ENCODE measurements around the gene FKRP.
A peak's percentile ranks its signal among the peaks of the same experiment; 100 is the strongest.

The FKRP gene

DNA sequence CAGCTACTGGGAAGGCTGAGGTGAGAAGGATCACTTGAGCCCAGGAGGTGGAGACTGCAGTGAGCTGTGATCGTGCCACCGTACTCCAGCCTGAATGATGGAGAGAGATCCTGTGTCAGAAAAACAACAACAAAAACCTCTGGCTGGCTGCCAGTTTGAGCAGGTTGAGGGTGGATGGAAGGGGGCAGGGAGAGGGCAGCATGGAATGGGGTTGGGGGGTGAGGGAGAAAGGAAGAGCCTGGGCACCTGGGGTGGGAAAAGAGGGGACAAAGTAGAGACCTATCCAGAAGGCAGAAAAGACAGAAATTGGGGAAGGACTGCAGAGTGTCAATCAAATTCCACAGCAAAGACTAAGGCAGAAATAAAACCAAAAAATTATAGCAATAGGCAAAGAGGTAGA is 37.8 kb downstream of the FKRP start:
- H3K4me3 ChIP-seq (ENCODE audit: low read depth, low read length) = peak overlapping the region; percentile 90
- TF ChIP-seq, protein P1, sequence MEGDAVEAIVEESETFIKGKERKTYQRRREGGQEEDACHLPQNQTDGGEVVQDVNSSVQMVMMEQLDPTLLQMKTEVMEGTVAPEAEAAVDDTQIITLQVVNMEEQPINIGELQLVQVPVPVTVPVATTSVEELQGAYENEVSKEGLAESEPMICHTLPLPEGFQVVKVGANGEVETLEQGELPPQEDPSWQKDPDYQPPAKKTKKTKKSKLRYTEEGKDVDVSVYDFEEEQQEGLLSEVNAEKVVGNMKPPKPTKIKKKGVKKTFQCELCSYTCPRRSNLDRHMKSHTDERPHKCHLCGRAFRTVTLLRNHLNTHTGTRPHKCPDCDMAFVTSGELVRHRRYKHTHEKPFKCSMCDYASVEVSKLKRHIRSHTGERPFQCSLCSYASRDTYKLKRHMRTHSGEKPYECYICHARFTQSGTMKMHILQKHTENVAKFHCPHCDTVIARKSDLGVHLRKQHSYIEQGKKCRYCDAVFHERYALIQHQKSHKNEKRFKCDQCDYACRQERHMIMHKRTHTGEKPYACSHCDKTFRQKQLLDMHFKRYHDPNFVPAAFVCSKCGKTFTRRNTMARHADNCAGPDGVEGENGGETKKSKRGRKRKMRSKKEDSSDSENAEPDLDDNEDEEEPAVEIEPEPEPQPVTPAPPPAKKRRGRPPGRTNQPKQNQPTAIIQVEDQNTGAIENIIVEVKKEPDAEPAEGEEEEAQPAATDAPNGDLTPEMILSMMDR (IDR thresholded peaks at IDR 0.05; ENCODE audit: borderline replicate concordance, insufficient read depth, low read depth, low read length) = no peak

DNA sequence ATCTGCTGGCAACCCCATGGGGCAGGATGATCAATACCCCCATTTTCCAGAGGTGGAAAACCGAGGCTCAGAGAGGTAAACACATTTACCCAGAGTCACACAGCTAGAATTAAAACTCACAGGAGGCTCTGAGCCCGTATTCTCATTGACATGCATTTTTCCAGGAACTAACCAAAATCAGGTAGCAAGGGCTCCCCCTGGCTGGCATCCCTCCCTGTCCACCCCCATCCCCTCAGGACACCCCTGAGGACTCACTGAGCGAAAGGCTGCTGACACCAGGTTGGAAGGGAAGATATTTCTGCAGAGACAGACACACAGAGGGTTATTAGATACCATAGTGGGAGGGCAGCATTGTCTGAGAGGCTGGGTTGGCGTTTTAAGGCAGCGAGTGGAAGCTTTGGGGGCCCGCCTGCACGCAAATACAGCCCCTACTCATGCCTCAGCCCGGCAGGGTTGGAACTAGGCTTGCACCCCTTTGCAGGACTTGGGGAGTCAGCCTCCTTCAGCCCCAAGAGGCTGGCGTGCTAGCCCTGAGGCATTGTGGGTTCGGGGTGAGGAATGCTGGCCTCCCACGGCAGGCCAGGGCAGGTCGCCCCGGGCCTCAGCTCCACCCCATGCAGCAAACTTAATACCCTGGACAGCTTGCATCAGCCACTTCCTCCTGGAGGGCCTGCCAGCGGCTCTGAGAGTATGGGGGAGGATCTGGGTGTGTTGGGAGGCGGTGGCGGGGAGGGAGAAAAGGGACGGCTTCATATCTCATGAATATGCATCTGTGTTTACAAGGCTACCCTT is 38.6 kb downstream of the FKRP start:
- H3K4me3 ChIP-seq (ENCODE audit: low read depth, low read length) = peak overlapping the region; percentile 90
- TF ChIP-seq, protein P1 (IDR thresholded peaks at IDR 0.05; ENCODE audit: borderline replicate concordance, insufficient read depth, low read depth, low read length) = no peak

DNA sequence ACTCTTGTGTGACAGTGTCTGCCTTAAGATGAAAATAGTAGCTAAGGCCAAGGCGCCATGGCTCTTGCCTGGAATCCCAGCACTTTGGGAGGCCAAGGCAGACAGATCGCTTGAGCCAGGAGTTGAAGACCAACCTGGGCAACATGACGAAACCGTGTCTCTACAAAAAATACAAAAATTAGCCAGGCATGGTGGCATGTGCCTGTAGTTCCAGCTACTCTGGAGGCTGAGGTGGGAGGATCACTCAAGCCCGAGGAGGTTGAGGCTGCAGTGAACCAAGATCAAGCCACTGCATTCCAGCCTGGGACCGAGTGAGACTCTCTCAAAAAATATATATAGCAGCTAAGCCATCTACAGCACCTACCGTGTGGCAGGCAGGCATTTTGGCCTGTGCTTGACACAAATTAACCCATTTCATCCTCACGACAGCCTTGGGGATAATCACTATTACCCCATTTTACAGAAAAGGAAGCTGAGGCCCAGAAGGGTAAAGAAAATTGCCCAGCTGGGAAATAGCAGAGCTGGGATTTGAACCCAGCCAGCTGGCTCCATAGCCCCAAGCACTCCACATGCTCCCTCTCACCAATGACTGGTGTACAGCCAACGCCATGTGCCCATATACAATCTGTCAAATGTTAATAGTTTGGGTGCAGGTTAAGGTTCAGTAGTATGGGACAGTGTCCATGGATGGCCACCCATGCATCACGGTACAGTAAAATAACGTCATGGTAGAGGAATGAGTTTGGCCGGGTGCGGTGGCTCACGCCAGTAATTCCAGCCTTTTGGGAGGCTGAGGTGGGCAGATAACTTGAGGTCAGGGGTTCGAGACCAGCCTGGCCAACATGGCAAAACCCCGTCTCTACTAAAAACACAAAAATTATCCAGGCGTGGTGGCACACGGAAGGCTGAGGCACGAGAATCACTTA is 39.5 kb downstream of the FKRP start:
- H3K4me3 ChIP-seq (ENCODE audit: low read depth, low read length) = peak overlapping the region; percentile 90
- TF ChIP-seq, protein P1 (IDR thresholded peaks at IDR 0.05; ENCODE audit: borderline replicate concordance, insufficient read depth, low read depth, low read length) = no peak

DNA sequence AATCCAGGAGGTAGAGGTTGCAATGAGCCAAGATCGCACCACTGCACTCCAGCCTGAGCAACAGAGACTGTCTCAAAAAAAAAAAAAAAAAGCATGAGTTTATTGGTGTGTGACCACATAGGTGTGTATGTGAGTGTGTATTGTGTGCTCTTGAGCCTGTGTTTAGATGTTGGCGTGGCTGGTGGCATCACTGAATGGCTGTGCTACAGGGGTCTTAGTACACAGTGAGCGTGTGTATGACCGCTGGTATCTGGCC is 40.1 kb downstream of the FKRP start:
- peak overlapping the region; percentile 90 for H3K4me3 ChIP-seq (ENCODE audit: low read depth, low read length)
- TF ChIP-seq, protein P1 (IDR thresholded peaks at IDR 0.05; ENCODE audit: borderline replicate concordance, insufficient read depth, low read depth, low read length) = no peak

DNA sequence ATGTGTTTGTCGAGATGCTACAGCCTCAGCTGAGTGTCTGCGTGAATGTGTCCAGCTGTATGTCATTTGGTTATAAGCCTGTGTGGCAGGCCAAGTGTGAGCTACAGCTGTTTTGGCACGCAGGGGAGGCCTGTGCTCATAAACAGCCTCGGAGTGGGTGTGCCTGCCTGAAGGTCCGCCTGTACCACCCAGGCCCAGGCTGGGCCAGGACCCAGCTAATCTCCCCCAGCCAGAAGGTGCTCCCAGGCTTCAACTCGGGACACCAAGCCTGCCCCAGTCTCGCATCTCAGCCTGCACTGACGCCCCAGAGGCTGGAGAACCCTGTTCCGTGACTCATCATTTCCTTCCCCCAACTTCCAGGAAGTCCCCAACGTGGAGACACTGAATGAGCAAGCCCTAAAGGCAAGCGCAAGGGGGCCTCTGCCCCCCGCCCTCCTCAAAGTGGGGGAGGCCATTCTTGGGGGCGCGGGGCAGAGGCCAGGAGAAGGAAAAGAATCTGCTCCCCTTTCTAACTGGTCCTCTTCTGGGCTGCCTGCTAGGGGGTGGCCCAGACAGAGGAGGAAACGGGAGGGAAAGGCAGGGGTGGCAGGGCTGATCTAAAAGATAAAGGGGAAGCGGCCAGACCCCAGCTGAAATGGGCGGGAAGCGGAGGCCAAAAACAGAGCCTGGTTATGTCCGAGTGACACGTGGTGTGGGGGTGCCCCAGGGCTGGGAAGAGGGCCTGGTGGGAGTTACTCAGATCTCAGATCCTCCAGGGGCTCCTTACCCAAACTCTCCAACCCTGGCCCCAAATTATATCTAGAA is 40.6 kb downstream of the FKRP start:
- peak overlapping the region; percentile 90 for H3K4me3 ChIP-seq (ENCODE audit: low read depth, low read length)
- TF ChIP-seq, protein P1 (IDR thresholded peaks at IDR 0.05; ENCODE audit: borderline replicate concordance, insufficient read depth, low read depth, low read length) = no peak

DNA sequence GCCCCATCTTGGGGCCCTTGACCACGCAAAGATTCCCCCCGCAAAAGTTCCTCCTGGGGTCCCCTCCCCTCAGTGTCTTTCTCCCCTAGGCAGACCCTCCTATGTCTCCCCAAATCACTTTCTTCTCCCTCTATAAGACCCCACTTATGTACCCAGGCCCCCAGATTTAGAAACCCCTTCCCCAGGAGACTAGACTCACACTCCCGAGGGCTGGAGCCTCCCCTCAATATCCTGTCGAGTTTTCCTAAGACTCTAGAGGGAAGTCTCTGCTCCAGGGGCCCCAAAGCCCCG is 41.1 kb downstream of the FKRP start:
- TF ChIP-seq, protein P1 (IDR thresholded peaks at IDR 0.05; ENCODE audit: borderline replicate concordance, insufficient read depth, low read depth, low read length) = no peak
- H3K4me3 ChIP-seq (ENCODE audit: low read depth, low read length) = peak overlapping the region; percentile 90

Data from GM12875 (cell line).